Right cardiac atrium (tissue), 5 donors: ENCODE data around the gene FOXC2. TPM values are rescaled to one million over a fixed set of nuclear protein-coding genes. Genes with fewer than 3 reads are reported as not detected.

Experiments
- ATAC-seq, 2 donors: fragments of 200-7000 bp; cut with Tn5 transposase; one replicate each; pipeline versions ENCODE4 v1.8.0 to v1.9.1; 2020; ENCODE audit warnings: moderate library complexity in 2 of 2, mild to moderate bottlenecking in 1 of 2
- DNase-seq, 3 donors: peaks; one replicate each; pipeline ENCODE4 v3.0.0-alpha.2; 2020
- H3K27ac ChIP-seq: one replicate; pipeline ENCODE4 v1.5.1; 2013; ENCODE audit warnings: mild to moderate bottlenecking, low read length, control low read depth, moderate library complexity
- H3K27me3 ChIP-seq: one replicate; pipeline ENCODE4 v1.6.1; 2013; ENCODE audit not compliant: control insufficient read depth, insufficient read depth
- H3K4me1 ChIP-seq: one replicate; pipeline ENCODE4 v1.6.1; 2013; ENCODE audit warnings: low read length; ENCODE audit not compliant: control insufficient read depth, insufficient read depth
- H3K4me3 ChIP-seq: one replicate; pipeline ENCODE4 v1.5.1; 2013; ENCODE audit warnings: low read length, control low read depth
- H3K9me3 ChIP-seq: one replicate; pipeline ENCODE4 v1.6.1; 2013; ENCODE audit warnings: low read length; ENCODE audit not compliant: control insufficient read depth
- WGBS: extraction: QIAGEN DNeasy Blood & Tissue Kit; methylation state at CpG from one replicate; pipeline ENCODE4 v1.1.7; 2013; 5-methylcytosine and 5-hydroxymethylcytosine counted together
- intact Hi-C, 4 donors: fragments of 100-400 bp; cut with DNase I; formaldehyde crosslinking; loops; one replicate each; pipeline versions ENCODE4 v1.11.0 to v1.14.0; 2022 to 2023
- long read RNA-seq, 4 donors: library from polyadenylated mRNA; unstranded; transcript quantifications; one replicate each; pipeline ENCODE4 v2.0.0, GENCODE V29; 2020 to 2021
- polyA plus RNA-seq: library from polyadenylated mRNA; stranded (reverse); fragments of 200-250 nt; gene quantifications from one replicate; pipeline ENCODE4 v1.2.3, GENCODE V29; 2013
- total RNA-seq, 4 donors: library from RNA; stranded (reverse); fragmentation: NEBNext Ultra II Directional; extraction: Animal tissue kit (Norgen Biotek cat#: 25700); gene quantifications; one replicate each; pipeline ENCODE4 v1.2.1, GENCODE V29; 2021
- donor health status: healthy with polysubstance abuse.
- donor health status: DM: no; HTN: yes; CAD: no.
- donor health status: DM: no; HTN: no; CAD: no.
- donor health status: DM: no; HTN: yes; CAD: no; lungs with severe emphysema.
- donor health status: DM: yes; HTN: yes; CAD: no.

The FOXC2 gene
- total RNA-seq (1 to 10 TPM; 2.3 to 3.7 (median 2.8) TPM), polyA plus RNA-seq (1.1 TPM)
- long read RNA-seq, donor 1, transcript FOXC2-201 (1 exons, 2,478 nt): major isoform, 5 of 9 reads
- long read RNA-seq, donor 1, partial matches to known transcripts: 0 of 9 reads
- long read RNA-seq, donor 1, other reads (novel, unspliced or antisense): 1 of 9 reads
- long read RNA-seq, donor 2, partial matches to known transcripts: 0 of 5 reads
- long read RNA-seq, donor 2, other reads (novel, unspliced or antisense): 0 of 5 reads
- long read RNA-seq, donor 3, partial matches to known transcripts: 0 of 1 reads
- long read RNA-seq, donor 3, other reads (novel, unspliced or antisense): 0 of 1 reads
- long read RNA-seq, donor 4, partial matches to known transcripts: 0 of 4 reads
- long read RNA-seq, donor 4, other reads (novel, unspliced or antisense): 0 of 4 reads

- Histone ChIP-seq H3K4me3 (peak within 1 kb of the TSS; percentile 39), H3K27me3 (no peaks in the 10 kb centered on the region), H3K9me3 (no peaks in the 10 kb centered on the region), H3K27ac (peak within 1 kb of the TSS; percentile 53), H3K4me1 (no peaks in the 10 kb centered on the region)
- peak; percentile 75 to 77 for ATAC-seq
- peak; percentile 92 to 96 (median 95) for DNase-seq
- under 1% methylated on average over 30 of the region's 30 CpGs for WGBS
- intact Hi-C loops: loop anchor here in 1 of 4 donors (5.0 kb wide), 1 partner anchor 711 kb away; no protein-coding TSS in a partner anchor
Measured at GRCh38 chr16:86566601-86566965, at the start of gene FOXC2. Gene FOXC2 (plus strand): TSS chr16:86566829. CDS start chr16:86567336, 507 bp downstream.

- Histone ChIP-seq H3K27me3 (no peaks in the 10 kb centered on the region), H3K4me3 (no peak overlapping the region), H3K27ac (no peak overlapping the region), H3K9me3 (no peaks in the 10 kb centered on the region), H3K4me1 (no peaks in the 10 kb centered on the region)
- DNase-seq (no peak), ATAC-seq (no peak)
- intact Hi-C loops: loop anchor here (5.0 to 10.0 kb wide), 4 partner anchors 175 to 692 kb away; no protein-coding TSS in a partner anchor
- WGBS: 53% methylated on average over 9 of the region's 9 CpGs
Measured at GRCh38 chr16:86517033-86517432, 49.6 kb upstream of the FOXC2 start.

DNA sequence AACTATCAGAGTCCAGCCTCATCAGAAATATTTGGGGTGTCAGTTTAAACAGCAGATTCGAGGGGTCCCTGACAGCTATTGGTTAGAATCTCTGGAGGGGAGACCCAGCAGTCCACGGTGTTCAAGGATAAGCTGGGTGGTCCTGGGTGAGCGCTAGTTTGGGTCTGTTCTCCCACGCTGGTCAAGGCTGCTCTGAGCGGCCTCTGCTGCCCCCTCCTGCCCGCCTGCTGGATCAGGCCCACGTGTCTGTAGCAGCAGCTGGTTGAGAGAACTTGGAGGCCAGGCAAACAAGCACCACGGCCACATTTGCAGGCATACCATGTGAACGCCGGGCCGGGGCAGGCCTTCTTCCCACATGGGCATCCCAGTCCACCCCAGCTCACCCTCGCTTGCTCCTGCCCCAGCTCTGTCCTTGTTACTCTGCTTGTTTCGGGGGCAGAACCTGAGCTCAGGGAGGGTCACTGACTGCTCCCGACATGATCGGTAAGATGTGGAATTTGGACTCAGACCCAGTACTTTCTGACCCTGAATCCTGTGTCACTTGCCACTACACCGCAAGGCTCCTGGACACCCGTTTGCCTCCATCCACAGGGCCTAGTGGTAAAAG, 48.9 kb upstream of the FOXC2 start:
- intact Hi-C loops: loop anchor here (2.0 to 10.0 kb wide), 5 partner anchors 175 to 693 kb away; no protein-coding TSS in a partner anchor
- ATAC-seq (peak; percentile 58 to 72), DNase-seq (peak; percentile 69 to 83 (median 83))
- H3K9me3 ChIP-seq: no peaks in the 10 kb centered on the region
- no peaks in the 10 kb centered on the region for H3K27me3 ChIP-seq
- 23% methylated on average over 17 of the region's 17 CpGs for WGBS
- H3K4me1 ChIP-seq: no peaks in the 10 kb centered on the region
- no peak overlapping the region for H3K27ac ChIP-seq
- no peak overlapping the region for H3K4me3 ChIP-seq

DNA sequence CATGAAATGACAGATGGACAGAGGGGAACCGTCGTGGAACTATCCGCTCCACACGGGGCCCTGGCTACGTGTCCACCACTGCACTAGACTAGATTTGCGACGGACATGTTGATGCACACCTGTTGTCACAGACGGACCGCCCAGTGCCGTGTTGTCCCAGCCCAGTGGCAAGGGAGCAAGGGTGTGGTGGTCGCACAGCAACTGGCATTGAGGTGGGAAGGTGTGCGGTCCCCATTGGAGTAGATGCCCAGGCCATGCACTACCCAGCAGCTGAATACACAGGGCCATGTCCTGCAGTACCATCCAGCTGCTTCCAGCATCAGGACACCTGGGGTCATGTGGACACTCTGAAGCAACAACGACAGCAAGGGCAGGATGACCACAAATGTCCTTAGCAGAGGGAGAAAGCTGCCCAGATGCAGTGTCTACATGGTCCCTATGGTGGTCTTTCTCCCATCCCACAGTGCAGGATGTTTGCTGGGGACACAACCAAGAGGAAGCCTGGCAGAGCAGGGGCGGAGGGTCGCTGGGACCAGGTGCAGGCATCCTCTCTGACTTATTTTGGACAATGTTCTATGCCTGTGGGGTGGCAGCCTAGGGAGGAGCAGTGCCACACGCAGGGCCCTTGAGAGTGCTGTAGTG, 47.5 kb upstream of the FOXC2 start:
- peak in 2 of 3 donors; percentile 20 to 47 for DNase-seq
- 85% methylated on average over 16 of the region's 16 CpGs for WGBS
- Histone ChIP-seq H3K27me3 (no peaks in the 10 kb centered on the region), H3K4me1 (no peaks in the 10 kb centered on the region), H3K9me3 (no peaks in the 10 kb centered on the region), H3K27ac (no peak overlapping the region), H3K4me3 (no peak overlapping the region)
- intact Hi-C loops: loop anchor here (2.0 to 10.0 kb wide), 5 partner anchors 177 to 694 kb away; no protein-coding TSS in a partner anchor
- ATAC-seq: no peak

- ATAC-seq: peak in 1 of 2 donors; percentile 53
- Histone ChIP-seq H3K27ac (no peak overlapping the region), H3K9me3 (no peaks in the 10 kb centered on the region), H3K4me1 (no peaks in the 10 kb centered on the region), H3K27me3 (no peaks in the 10 kb centered on the region), H3K4me3 (no peak overlapping the region)
- 19% methylated on average over 31 of the region's 31 CpGs for WGBS
- DNase-seq: peak; percentile 62 to 85 (median 82)
- intact Hi-C loops: loop anchor here (1.0 to 10.0 kb wide), 6 partner anchors 177 to 695 kb away; no protein-coding TSS in a partner anchor
Measured at GRCh38 chr16:86519649-86520316, 46.8 kb upstream of the FOXC2 start.

DNA sequence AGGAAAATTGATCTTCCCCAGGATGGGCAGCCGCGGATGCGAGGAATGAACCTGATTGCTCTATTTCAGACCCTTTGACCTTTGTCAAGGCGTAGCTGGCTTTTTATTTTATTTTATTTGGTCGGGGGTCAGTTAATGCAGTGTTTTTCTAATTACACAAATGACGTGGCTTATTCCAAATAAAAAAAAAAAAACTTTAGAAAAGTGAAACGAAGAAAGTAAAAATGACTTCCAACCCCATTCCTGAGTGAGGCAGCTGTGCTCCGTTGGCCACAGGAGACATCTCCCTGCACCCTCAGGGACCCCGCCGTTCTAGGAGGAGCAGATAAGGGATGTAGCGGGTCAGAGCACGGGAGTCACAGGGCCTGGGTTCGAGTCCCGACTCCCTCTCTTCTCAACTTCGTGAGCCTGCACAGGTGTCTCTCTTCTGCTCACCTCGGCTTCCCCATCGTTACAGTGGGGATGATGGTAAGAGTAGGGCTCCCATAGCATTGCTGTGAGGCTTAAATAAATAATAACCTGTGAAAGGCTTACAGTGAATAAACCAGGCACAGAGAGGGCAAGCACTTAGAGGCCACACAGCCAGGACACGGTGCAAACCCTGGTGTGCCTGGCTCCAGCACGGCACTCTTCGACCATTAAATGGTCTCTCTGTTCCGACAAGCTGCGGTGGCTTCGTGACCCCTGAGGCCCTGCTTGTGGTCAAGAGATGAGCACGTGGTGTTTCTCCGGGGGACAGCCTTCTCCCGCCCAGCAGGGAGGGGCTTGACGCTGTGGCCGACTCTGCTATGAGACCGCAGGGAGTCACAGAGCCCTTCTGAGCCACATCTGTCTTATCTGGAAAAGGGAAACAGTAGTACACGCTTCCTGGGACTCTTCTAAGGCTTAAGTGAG, 46.1 kb upstream of the FOXC2 start:
- H3K4me1 ChIP-seq: no peaks in the 10 kb centered on the region
- WGBS: 39% methylated on average over 30 of the region's 30 CpGs
- ATAC-seq (no peak), DNase-seq (peak in 1 of 3 donors; percentile 36)
- no peak overlapping the region for H3K27ac ChIP-seq
- no peaks in the 10 kb centered on the region for H3K27me3 ChIP-seq
- H3K9me3 ChIP-seq: no peaks in the 10 kb centered on the region
- intact Hi-C loops: loop anchor here in 1 of 4 donors (1.0 kb wide), 1 partner anchor 447 kb away; no protein-coding TSS in a partner anchor
- no peak overlapping the region for H3K4me3 ChIP-seq

GRCh38 chr16:86521236-86522197, 45.1 kb upstream of the FOXC2 start:
- no peak for ATAC-seq
- no peak overlapping the region for H3K27ac ChIP-seq
- H3K27me3 ChIP-seq: no peaks in the 10 kb centered on the region
- H3K9me3 ChIP-seq: no peaks in the 10 kb centered on the region
- H3K4me1 ChIP-seq: no peaks in the 10 kb centered on the region
- peak in 1 of 3 donors; percentile 31 for DNase-seq
- 75% methylated on average over 35 of the region's 35 CpGs for WGBS
- no peak overlapping the region for H3K4me3 ChIP-seq
- intact Hi-C loops: no loop called here

- Histone ChIP-seq H3K4me1 (no peaks in the 10 kb centered on the region), H3K27ac (no peak overlapping the region), H3K4me3 (no peak overlapping the region), H3K27me3 (no peaks in the 10 kb centered on the region), H3K9me3 (no peaks in the 10 kb centered on the region)
- DNase-seq (peak in 1 of 3 donors; percentile 19), ATAC-seq (no peak)
- WGBS: 93% methylated on average over 16 of the region's 16 CpGs
- intact Hi-C loops: no loop called here
Measured at GRCh38 chr16:86522634-86523033, 44.0 kb upstream of the FOXC2 start.

DNA sequence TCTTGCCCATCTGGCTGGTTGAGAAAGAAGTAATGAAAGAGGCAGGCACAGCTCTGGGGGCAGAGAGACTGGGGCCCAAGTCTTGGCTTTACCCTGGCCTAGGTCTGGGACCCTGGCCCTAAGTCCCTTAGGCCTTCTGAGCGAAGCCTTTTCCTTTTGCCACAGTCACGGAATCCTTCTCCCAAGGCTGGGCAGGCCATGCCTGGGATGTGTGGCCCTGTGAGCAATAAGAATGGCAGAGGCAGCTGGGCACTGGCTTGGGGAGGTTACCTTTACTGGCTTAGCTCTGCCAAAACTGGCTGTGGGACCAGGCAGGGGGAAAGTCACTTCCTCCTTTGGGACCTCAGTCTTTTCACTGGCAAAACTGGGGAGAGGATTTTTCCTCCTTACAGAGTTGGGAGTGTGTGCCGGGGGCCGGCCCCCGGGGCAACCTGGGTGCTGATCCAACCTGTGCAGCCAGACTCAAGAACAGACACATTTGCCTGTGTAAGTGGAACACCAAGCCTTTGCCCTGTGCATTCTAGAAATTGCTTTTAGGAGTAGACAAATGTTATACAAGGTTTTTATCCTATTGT, 43.4 kb upstream of the FOXC2 start:
- DNase-seq: peak in 1 of 3 donors; percentile 13
- 75% methylated on average over 5 of the region's 5 CpGs for WGBS

More for the DNA sequence above, 43.4 kb upstream of the FOXC2 start:
- Histone ChIP-seq H3K9me3 (no peaks in the 10 kb centered on the region), H3K4me3 (no peak overlapping the region), H3K4me1 (no peaks in the 10 kb centered on the region), H3K27ac (no peak overlapping the region), H3K27me3 (no peaks in the 10 kb centered on the region)
- intact Hi-C loops: no loop called here
- no peak for ATAC-seq
